IPS DF 4.7 (cell line): Measurements from ENCODE around the gene CCN2.

Source experiments
- DNase-seq: peaks from one replicate; pipeline ENCODE4 v3.0.0-alpha.2; 2013; ENCODE audit warnings: low spot score; ENCODE audit errors: extremely low read depth

CCN2 gene, protein sequence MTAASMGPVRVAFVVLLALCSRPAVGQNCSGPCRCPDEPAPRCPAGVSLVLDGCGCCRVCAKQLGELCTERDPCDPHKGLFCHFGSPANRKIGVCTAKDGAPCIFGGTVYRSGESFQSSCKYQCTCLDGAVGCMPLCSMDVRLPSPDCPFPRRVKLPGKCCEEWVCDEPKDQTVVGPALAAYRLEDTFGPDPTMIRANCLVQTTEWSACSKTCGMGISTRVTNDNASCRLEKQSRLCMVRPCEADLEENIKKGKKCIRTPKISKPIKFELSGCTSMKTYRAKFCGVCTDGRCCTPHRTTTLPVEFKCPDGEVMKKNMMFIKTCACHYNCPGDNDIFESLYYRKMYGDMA

DNA sequence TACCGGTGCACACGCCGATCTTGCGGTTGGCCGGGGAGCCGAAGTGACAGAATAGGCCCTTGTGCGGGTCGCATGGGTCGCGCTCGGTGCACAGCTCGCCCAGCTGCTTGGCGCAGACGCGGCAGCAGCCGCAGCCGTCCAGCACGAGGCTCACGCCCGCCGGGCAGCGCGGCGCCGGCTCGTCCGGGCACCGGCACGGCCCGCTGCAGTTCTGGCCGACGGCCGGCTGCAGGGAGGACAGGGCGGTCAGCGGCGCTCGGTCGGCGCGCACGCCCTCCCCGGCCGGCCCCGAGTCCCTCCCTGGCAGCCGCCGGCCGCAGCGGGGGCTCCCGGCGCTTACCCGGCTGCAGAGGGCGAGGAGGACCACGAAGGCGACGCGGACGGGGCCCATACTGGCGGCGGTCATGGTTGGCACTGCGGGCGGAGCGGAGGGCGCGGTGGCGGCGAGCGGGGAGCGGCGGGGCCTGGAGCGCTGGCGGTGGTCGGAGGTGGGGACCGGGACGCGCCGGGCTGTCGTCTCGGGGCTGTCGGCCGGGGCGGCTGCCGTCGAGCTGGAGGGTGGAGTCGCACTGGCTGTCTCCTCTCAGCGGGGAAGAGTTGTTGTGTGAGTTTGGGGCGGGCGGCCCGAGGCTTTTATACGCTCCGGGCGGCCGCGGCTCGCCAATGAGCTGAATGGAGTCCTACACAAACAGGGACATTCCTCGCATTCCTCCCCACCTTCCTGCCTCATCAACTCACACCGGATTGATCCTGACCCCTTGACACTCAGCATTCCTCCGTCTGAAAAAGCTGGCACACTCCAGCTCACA, at the start of gene CCN2:
Gene CCN2 (minus strand): TSS at position 606 of the 809 bp plus-strand sequence. CDS start 200 bp downstream, at position 406.
- DNase-seq: peak; percentile 97

DNA sequence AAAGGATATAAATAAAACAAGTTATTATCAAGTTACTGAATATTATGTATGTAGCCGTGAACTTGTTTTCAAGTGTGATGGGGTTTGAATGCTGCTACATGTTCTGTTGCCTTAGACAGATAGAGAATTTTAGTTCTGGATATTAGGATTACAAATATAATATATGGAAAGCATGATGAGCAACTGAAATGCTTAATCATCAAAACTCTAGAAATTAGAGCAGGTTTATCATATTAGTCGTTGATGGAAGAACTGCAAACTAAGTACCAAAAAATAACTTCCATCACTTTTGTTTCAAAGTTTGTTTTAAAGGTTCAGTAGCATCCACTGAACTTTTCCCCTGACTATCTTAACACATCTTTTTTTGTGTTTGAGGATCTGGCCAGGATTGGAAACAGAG, 49.1 kb upstream of the CCN2 start:
- no peak for DNase-seq

DNA sequence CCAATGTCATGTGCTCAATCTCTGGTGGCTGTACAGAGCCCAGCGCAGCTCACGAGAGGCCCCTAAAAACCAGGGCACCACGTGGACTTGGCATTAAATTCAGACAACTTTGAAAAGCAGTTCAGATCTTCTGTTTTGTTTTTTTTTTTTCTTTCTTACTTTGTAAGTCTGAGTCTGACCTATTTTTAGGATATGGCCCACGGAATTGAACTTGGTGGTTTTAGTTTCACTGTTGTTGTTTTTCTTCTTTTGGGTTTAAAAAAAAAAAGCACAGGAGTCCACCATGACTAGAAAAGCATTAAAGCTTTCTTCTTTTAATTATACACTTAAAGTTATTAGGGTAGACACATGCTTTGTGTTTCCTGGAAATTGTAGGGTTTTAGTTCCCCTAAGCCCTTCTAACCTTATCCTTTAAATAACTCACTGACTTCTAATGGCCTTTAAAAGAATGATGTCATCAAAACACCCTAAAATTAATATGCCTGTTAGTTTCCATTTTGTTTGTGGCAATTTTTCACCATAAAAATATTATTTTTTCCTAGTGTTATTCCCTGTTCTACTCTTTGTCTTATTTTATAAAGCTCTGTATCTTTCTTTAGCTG, 48.5 kb upstream of the CCN2 start:
- DNase-seq: no peak

DNA sequence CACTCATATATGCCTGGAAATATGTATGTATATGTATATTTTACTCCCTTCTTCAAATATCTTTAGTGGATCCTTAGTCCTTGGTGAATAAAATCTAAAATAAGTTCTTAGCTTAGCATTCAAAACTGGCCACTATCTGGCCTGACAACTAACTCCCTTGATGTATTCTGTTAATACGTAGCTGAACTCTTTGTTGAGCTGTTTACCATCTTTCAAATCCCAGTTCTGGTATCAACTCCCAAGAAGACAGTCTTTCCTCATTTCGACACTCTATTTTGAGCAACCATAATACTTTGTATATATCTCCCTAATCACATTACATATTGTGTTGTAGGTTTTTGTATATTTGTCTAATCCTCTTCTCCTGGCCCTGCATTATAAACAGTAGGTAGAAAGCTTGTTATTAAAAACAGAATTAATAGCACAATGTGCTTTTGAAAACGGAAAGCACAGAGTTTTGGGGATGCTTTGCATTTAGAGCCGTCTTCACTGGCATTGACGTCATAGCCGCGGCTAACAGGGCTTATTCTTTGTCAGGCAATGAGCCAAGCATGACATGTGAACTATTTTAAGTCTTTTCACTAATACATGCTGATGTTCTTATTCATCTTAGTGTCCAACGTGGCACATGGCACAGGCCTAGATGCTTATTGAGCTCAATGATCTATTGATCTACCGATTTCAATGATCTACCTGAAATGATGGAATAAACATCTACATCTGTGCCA, 47.2 kb upstream of the CCN2 start:
- DNase-seq: no peak

DNA sequence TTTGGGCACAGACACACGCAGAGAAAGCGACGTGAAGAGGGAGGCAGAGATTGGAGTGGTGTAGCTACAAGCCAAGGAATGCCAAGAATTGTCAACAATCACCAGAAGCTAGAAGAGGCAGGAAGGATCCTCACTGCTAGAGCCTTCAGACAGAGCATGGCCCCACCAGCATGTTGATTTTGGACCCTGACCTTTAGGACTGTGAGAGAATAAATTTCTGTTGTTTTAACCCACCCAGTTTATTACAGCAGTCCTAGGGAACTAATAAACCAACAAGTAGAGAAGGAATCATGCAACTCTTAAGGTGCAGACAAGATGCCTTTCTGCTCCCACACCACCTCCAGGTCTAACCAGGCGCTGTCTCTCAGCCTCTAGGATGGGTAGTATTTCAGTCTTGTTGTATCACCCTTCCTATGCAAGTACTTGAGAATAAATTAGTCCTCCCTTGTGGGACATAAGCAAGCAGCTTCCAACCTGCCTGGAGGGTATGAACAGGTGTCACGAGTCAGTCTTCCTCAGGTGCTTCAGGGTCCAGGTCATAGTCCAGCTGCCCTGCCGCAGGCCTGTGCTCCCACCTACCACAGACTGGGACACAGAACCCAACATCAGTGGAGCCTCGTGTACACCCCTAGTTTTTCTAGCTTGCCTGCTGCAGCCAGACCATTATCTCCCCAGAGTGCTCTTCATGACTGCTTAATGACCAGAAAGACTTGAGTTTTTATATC, 46.4 kb upstream of the CCN2 start:
- DNase-seq: no peak

DNA sequence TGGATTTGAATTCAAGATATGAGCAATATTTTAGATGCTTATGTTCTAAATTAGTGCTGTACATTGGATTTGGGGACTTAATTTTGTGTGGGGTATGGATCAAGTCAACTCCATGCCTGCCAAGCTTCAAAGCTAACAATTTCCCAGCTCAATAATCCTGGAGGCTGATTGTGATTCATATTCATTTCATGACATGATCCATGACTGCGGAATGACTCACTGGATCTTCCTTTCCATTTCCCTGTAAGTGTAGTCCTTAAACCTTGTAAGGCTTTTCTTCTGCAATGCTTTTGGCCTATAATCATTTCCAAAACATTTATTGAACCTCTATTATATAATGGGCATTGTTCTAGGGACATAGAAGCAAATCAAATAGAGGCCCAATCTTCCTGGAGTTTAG, 44.7 kb upstream of the CCN2 start:
- DNase-seq: no peak

DNA sequence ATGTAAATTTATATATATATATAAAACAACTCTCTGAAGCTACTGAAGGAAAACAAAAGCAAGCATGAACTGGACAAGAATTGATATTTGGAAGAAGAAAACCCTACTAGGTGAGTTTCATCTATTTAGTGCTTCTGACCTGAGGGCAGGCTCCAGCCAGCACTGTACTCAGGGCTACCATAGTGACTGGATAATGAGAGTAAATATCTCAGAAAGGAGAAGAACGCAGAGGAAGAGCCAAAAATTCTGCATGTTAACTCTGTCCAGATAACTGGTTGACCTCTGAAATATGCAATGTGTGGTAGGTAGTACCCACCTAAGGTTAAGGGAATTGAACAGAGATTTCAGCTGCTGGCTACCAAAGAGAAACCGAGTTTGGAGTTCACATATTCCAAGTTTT, 41.4 kb upstream of the CCN2 start:
- no peak for DNase-seq

DNA sequence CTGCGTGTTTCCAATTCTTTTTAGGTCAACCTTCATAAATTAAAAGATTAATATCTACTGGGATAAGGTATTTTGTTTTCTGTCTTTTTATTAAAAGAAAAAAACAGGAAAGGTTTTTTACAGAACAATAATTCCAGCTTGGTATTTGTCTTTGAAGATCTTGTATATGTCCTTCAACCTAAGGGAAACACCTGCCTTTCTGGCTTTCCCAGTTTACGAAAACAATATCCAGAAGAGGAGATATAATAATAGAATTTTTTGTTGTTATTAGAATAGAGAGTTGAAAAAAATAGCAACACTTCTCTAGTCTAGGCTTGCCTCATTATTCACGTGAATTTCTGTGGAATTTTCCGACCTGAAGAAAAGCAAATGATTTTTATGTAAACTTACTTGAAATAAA, 37.9 kb upstream of the CCN2 start:
- no peak for DNase-seq

DNA sequence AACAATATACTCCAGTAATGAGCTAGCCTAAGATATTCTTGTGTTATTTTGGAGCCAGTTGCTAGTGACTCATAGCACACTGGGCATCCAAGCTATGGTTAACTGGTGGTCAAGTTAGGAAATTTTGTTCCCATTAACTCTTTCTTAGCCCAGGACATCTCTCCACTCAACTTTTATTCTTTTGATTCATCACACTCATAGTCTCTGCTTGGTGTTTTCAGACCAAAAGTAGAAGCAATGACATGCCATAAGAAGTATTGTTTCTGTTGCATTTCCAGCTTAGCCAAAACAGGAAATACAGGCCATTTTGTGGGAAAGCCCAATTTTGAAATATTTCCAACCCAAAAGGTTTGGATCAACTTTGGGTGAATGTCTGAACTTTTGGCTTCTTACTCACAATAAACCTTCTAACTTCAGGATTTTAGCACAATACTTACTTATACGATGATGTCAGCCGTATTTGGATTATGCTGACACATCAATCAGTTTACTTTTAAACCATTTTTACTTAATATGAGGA, 31.6 kb upstream of the CCN2 start:
- DNase-seq: no peak

DNA sequence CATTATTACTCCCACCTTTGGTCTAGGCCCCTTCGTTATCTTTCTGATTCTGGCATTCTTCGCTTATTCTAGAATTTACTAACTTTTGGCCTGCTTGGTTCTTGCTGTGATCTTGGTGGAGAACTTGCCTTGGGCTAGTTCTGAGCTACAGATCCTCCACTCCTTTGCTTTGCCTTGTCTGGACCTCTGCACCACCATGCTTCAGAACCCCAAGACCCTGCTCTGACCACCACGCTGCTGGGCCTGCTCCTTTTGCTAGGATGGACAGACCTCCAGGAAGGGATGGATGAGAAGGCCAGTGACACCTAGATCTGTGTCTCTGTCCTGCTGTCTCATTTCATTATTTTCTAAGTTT, 30.4 kb upstream of the CCN2 start:
- no peak for DNase-seq

DNA sequence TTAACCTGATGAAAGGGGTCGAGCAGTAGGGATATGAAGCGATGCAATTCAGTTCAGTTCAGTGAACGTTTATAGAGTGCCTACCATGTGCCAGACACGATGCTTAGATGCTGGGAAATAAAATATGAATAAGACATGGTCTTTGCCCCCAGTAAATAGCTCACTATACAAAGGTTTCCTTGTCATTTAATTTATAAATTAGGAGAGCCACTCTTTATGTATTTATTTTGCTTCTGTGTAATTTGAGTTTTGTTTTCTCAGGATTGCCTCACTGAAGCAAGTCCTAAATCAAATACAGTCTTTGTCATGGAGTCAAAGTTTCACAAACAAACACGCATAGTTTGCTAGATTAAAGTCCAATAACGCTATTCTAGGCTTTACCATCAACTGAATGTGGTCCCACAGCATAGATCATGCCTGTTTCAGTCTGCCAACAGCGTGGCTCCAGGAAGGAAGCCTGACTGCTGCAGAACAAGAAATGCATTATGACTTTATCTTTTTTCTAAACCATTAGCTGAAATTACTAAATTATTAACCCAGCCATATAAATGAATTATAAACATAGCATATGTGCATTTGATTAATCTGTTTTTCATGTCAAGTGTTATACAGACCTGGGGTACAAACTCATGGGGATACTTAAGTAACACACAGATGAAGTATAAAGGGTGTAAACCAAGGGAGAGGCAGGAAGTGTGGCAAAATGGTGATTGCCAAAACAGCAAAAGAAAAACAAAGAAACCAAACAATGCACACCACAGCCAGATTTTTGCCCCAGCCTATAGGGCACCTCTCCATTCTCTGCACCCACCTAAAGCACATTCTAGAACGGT, 29.8 kb upstream of the CCN2 start:
- DNase-seq: no peak

DNA sequence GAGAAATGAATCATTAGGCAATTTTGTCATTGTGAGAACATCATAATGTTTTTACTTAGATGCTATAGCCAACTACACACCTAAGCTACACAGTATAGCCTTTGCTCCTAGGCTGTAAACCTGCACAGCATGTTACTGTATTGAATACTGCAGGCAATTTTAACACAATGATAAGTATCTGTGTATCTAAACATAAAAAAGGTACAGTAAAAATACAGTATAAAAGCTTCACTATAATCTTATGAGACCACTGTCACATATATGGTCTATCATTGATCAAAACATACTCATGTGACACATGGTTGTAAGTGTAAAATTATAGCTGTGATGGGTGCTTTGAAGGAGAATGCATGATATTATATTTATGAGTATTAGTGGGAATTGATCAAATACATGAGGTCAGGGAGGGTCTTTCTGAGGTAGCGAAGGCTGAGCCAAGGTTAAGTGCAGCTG, 29.2 kb upstream of the CCN2 start:
- DNase-seq: no peak

DNA sequence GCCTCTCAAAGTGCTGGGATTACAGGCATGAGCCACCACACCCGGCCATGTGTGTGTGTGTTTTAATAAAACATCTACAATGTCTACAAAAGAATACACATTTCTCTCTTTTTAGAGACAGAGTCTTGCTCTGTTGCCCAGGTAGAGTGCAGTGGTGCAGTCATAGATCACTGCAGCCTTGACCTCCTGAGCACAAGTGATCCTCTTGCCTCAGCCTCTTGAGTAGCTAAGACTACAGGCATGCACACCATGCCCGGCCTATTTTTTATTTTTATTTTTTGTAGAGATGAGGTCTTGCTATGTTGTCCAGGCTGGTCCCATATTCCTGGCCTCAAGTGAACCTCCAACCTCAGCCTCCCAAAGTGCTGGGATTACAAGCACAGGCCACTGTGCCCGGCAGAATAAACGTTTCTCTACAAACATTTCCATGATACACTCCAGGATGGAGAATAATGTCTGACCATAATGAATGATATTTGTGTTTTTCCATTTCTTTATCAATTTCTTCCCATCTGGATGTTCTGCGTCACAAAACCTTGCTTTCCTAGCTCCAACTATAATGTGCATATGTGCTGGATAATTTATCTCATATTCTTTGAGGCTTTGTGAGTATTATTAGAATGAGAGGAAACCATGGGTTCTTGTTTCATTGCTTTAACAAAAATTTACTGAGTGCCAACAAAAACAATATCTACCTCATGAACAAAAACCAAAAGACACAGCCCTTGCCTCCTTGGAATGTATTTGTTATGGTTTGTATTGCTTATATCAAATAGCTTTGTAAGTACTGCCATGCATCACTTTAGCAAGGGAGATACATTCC, 28.6 kb upstream of the CCN2 start:
- DNase-seq: no peak

DNA sequence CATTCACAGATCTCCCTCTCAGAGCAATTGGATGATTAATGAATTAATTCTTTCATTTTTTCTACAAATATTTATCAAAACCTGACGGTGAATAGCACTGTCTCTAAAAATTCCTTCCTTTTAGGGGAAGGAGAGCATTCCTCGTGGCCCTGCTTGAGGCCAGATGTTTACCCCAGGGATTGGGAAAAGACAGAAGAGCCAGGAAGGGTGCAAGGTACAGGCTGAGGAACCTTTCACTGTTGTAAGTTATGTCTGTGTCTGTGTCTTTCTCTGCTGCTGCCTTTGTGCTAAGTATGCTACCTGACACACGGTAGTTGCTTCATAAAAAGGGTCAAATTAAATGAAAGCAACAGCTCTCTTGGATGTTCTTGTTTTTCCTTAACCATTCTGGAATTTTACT, 27.4 kb upstream of the CCN2 start:
- no peak for DNase-seq

DNA sequence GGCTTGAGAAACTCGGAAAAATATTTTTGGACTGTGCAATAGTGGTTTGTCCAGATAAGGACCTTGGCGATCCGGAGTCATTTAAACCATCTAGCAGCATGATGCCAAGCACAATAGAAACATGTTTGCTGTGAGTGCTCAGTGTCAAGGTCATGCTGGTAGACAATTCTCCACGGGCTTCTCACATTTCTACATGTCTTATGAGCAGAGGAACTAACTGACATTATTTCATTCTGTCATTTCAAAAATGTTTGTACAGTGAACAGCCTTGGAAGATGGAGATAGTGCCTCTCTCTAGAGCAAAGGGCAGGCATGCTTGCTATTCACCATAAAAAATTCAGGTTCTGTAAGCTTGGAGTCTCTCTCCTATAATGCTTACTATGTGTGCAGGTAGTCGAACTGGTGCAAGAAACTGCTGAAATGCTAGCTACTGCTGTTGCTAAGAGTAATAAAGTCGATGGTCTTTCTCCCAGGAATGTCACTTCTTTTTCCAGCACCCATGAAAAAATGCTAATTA, 25.4 kb upstream of the CCN2 start:
- DNase-seq: no peak

DNA sequence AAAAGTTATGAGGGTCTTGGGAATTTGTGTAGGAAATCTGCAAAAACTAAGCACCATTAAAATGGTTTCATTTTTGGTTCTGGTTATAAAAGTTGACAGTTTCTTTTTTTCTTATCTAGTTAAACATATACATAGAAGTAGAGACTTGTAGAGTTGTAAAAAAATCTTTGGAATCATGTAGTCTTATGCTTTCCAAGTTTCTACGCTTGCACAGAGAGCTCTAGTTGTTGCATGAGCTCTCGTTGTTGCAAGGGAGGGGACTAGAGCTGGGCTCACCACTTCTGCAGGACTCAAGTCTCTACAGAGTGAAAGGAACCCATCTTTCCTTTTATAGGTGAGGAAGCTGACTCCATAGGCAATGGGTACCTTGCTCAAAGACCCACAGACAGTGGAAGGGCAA, 21.6 kb upstream of the CCN2 start:
- no peak for DNase-seq

DNA sequence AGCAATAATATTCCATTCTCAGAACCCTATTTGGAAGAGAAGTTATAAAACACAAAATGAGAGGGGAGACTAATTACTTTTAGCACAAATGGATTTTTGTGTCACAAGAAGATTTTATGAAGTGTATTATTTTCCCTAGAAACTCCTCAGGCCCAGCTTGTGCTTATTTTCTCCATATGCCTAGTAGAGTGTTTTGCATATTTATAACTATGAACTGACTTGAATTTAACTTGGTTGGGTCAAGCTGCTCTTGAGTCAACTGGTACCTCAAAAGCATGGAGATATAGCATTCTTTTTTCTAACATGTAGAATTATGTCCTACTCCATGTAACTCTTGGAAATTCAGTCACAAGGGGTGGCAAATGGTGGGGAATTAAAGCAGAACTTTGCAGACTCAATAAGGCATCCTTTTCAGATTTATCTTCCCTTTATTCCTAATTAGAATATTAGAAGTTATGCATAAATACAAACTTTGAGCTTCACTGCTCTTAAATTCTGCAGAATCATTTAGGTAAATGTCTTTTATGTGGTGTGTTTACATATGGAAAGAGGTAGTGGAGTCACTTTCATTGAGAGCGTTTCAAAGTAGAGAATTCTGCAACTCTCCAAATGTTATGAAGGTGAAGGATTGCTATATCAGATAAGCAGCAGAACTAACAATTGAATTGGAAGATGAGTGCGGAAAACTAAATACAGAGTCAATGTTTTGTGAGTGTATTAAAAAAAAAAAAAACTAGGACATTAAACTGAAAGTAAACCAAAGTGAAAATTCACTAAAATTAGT, 19.1 kb upstream of the CCN2 start:
- DNase-seq: no peak

DNA sequence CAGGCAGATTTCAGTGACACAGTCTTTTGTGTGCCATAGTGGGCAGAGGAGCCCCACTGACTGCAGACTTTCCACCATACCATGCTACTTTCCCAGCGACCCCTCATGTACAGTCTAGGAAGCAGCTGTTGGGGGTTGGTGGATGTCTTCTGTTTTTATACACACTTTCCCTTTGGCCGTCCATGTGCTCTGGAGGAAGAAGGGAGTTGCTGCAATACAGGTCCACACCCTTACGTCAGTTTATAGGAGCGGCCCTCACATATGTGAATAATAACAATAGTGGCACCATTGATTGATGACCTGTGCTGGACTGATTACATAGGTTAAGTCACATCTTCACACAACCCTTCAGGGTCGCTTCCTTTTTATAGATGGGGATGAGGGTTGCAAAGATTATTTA, 17.5 kb upstream of the CCN2 start:
- DNase-seq: no peak
